OCI-LY3 (cell line): ENCODE data around the gene EPSTI1.
"Not testable (repeated sequence)": the region's sequence is repeated elsewhere in the genome, so short reads cannot be mapped to it uniquely, and the experiment has no call there.

Source experiments
- H2AFZ ChIP-seq: fragments of 200-600, 300-600 bp; shearing (Covaris generic); 2 replicates; pipeline ENCODE4 v1.6.0; 2014; ENCODE audit warnings: antibody characterized with exemption, low read depth, low read length
- H3K27ac ChIP-seq: fragments of 200-600, 300-600 bp; sonication (generic); 2 replicates; pipeline ENCODE4 v1.5.1; 2014; ENCODE audit warnings: mild to moderate bottlenecking, low read length, moderate library complexity, mixed read lengths
- H3K27me3 ChIP-seq: fragments of 200-600, 300-600 bp; sonication (generic); 2 replicates; pipeline ENCODE4 v1.6.1; 2014; ENCODE audit warnings: low read depth, low read length, mixed read lengths
- H3K36me3 ChIP-seq: fragments of 200-600, 300-600 bp; sonication (generic); replicated peaks from 2 replicates; pipeline ENCODE3; 2014; ENCODE audit warnings: low read depth, low read length, mixed read lengths
- H3K4me1 ChIP-seq: fragments of 300-600, 200-600 bp; sonication (generic); 2 replicates; pipeline ENCODE4 v1.6.1; 2014; ENCODE audit warnings: low read length, mixed read lengths
- H3K4me2 ChIP-seq: fragments of 200-600, 300-600 bp; sonication (generic); 2 replicates; pipeline ENCODE4 v1.6.1; 2014; ENCODE audit warnings: low read length, mixed read lengths
- H3K4me3 ChIP-seq: fragments of 300-600, 200-600 bp; sonication (generic); 2 replicates; pipeline ENCODE4 v1.5.1; 2014; ENCODE audit warnings: antibody characterized with exemption, mild to moderate bottlenecking, low read length, moderate library complexity
- H3K79me2 ChIP-seq: fragments of 300-600, 200-600 bp; shearing (Covaris generic); 2 replicates; pipeline ENCODE4 v1.6.1; 2014; ENCODE audit warnings: mild to moderate bottlenecking, low read length, mixed read lengths
- H3K9ac ChIP-seq: fragments of 300-600, 200-600 bp; shearing (Covaris generic); 2 replicates; pipeline ENCODE4 v1.6.0; 2014; ENCODE audit warnings: mild to moderate bottlenecking, low read length, moderate library complexity
- H3K9me3 ChIP-seq: fragments of 200-600, 300-600 bp; shearing (Covaris generic); 2 replicates; pipeline ENCODE4 v1.6.1; 2014; ENCODE audit warnings: low read length, mixed read lengths; ENCODE audit not compliant: insufficient read depth
- H4K20me1 ChIP-seq: fragments of 200-600, 300-600 bp; sonication (generic); 2 replicates; pipeline ENCODE4 v1.6.1; 2016; ENCODE audit warnings: low read length, mixed read lengths; ENCODE audit not compliant: insufficient read depth
- EZH2phosphoT487 ChIP-seq: fragments of 200-600 bp; shearing (Covaris generic); IDR thresholded peaks from 2 replicates; pipeline ENCODE4 v1.6.1; 2018; ENCODE audit warnings: antibody characterized with exemption, mixed run types, low read depth
- TF ChIP-seq, protein P1 (sequence below): fragments of 200-600, 300-600 bp; sonication (generic); IDR thresholded peaks from 2 replicates; pipeline ENCODE4 v1.5.1; 2014; ENCODE audit warnings: antibody characterized with exemption, low read length, low read depth

EPSTI1 gene, protein sequence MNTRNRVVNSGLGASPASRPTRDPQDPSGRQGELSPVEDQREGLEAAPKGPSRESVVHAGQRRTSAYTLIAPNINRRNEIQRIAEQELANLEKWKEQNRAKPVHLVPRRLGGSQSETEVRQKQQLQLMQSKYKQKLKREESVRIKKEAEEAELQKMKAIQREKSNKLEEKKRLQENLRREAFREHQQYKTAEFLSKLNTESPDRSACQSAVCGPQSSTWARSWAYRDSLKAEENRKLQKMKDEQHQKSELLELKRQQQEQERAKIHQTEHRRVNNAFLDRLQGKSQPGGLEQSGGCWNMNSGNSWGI

DNA sequence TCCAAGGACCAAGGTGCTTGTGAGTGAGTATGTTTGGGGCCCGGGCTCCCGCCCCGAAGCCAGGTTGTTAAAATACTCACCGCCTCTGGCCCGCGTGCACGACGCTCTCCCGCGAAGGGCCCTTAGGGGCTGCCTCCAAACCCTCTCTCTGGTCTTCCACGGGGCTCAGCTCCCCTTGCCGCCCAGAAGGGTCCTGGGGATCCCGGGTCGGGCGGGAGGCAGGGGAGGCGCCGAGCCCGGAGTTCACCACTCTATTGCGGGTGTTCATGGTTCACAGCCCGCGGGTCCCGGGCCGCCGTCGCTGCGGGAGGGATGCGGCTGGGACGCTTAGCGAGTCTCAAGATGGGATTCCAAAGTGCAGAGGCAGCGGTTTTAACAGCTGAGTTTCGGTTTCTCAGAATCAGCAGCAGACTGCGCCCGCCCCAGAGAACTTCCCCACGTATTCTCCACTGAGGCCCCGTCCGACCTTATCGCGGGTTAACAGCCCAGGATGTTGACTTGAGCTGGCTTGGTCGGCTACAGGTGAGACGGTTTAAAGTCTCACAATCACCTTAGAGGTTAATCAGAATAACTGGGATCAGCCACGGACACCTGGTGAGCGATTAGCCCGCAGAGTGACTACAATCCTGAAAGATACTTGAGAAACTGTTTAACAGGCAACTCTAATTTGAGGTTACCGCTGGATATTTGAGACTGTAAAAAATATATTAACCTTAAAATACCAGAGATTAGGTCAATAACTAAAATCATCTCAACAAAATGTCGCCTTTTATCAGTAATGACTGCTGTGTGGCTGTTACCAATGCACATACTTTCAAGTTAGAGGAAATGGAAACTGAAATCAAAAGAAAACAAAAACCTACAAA is at the start of gene EPSTI1:
Gene EPSTI1 (minus strand): TSS at position 344 of the 866 bp plus-strand sequence. CDS start 76 bp downstream, at position 268.
- no peaks in the 10 kb centered on the region for H3K36me3 ChIP-seq
- peak within 1 kb of the TSS; percentile 55 for H3K27ac ChIP-seq
- peak within 1 kb of the TSS; percentile 94 for H3K4me2 ChIP-seq
- H3K4me3 ChIP-seq: peak within 1 kb of the TSS; percentile 81
- H3K79me2 ChIP-seq: no peaks in the 10 kb centered on the region
- H3K27me3 ChIP-seq: 0 out of 2 replicates have a peak, but pooled peaks cover 4% of the 10 kb centered on the region
- no peaks in the 10 kb centered on the region for H4K20me1 ChIP-seq
- peak within 1 kb of the TSS; percentile 84 for H2AFZ ChIP-seq
- peaks cover 42% of the 10 kb centered on the region for H3K4me1 ChIP-seq
- no peak for TF ChIP-seq EZH2phosphoT487
- TF ChIP-seq, protein P1, sequence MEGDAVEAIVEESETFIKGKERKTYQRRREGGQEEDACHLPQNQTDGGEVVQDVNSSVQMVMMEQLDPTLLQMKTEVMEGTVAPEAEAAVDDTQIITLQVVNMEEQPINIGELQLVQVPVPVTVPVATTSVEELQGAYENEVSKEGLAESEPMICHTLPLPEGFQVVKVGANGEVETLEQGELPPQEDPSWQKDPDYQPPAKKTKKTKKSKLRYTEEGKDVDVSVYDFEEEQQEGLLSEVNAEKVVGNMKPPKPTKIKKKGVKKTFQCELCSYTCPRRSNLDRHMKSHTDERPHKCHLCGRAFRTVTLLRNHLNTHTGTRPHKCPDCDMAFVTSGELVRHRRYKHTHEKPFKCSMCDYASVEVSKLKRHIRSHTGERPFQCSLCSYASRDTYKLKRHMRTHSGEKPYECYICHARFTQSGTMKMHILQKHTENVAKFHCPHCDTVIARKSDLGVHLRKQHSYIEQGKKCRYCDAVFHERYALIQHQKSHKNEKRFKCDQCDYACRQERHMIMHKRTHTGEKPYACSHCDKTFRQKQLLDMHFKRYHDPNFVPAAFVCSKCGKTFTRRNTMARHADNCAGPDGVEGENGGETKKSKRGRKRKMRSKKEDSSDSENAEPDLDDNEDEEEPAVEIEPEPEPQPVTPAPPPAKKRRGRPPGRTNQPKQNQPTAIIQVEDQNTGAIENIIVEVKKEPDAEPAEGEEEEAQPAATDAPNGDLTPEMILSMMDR: no peak
- no peaks in the 10 kb centered on the region for H3K9me3 ChIP-seq
- peak within 1 kb of the TSS; percentile 80 for H3K9ac ChIP-seq

DNA sequence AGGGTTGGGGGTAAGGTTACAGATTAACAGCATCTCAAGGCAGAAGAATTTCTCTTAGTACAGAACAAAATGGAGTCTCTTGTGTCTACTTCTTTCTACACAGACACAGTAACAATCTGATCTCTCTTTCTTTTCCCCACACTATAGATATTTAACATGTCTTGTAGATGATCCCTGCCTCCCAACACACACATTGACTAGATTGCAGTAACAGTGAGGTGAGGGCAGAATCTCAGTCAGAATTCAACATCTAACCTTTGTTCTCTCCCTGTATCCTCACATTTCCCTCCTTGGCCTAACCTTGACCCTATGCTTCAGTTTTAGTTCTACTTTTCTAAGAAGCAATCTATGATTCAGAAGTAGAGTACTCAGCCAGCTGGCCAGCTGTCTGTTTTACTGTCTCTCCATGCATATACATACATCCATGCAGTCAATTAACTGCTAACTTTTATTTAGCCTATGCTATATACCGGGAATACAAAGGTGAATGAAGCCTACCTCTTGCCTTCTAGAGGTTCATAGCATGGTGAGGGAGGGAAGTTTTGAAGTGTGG is 49.4 kb upstream of the EPSTI1 start:
- Histone ChIP-seq H3K79me2 (peaks cover 80% of the 10 kb centered on the region), H3K27me3 (no peaks in the 10 kb centered on the region), H3K27ac (peak overlapping the region; percentile 80), H3K4me3 (peak overlapping the region; percentile 44), H3K4me1 (peaks cover 68% of the 10 kb centered on the region), H3K9me3 (no peaks in the 10 kb centered on the region), H3K9ac (peak overlapping the region; percentile 24), H3K36me3 (peaks cover 22% of the 10 kb centered on the region), H4K20me1 (peaks cover 9% of the 10 kb centered on the region), H2AFZ (no peak overlapping the region), H3K4me2 (peak overlapping the region; percentile 56)
- TF ChIP-seq, protein P1: no peak
- TF ChIP-seq EZH2phosphoT487: no peak

DNA sequence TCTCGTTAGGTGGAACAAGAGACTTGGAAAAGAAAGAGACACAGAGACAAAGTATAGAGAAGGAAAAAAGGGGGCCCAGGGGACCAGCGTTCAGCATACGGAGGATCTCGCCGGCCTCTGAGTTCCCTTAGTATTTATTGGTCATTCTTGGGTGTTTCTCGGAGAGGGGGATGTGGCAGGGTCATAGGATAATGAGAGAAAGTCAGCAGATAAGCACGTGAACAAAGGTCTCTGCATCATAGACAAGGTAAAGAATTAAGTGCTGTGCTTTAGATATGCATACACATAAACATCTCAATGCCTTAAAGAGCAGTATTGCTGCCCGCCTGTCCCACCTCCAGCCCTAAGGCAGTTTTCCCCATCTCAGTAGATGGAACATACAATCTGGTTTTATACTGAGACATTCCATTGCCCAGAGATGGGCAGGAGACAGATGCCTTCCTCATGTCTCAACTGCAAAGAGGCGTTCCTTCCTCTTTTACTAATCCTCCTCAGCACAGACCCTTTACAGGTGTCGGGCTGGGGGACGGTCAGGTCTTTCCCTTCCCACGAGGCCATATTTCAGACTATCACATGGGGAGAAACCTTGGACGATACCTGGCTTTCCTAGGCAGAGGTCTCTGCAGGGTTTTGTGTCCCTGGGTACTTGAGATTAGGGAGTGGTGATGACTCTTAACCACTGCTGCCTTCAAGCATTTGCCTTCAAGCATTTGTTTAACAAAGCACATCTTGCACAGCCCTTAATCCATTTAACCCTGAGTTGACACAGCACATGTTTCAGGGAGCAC is 48.7 kb upstream of the EPSTI1 start:
- Histone ChIP-seq H3K9ac (peak overlapping the region; percentile 9; the same call in 1 of the 2 replicates), H3K27ac (peak overlapping the region; percentile 80), H4K20me1 (peaks cover 14% of the 10 kb centered on the region), H3K79me2 (peaks cover 81% of the 10 kb centered on the region), H3K4me1 (peaks cover 62% of the 10 kb centered on the region), H3K4me3 (peak overlapping the region; percentile 12; the same call in 1 of the 2 replicates), H3K36me3 (peaks cover 26% of the 10 kb centered on the region), H3K4me2 (peak overlapping the region; percentile 56)
- H2AFZ ChIP-seq, H3K27me3 ChIP-seq, H3K9me3 ChIP-seq: not testable (repeated sequence)

DNA sequence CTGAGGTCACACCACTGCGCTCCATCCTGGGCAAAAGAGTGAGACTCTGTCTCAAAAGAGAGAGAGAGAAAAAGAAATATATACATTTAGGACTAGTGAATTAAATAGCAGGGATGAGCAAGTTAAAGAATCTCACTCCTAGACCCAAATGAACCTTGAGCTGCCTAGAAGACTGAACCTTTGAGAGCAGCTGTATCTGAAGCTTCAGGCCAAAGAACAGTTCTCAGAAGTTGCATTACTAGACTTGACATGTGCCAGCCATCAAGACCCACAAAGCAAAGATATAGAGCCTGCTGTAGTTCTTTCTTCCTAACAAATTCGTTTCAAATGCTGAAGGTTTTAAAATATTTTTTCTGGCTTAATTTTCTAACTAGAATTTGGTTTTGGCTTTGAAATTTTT is 47.9 kb upstream of the EPSTI1 start:
- H3K4me3 ChIP-seq: no peak overlapping the region; the same call in 1 of the 2 replicates
- H3K4me1 ChIP-seq: peaks cover 58% of the 10 kb centered on the region
- TF ChIP-seq, protein P1: no peak
- TF ChIP-seq EZH2phosphoT487: no peak
- peaks cover 26% of the 10 kb centered on the region for H3K36me3 ChIP-seq
- peak overlapping the region; percentile 80; the same call in 1 of the 2 replicates for H3K27ac ChIP-seq
- H4K20me1 ChIP-seq: peaks cover 18% of the 10 kb centered on the region
- H3K79me2 ChIP-seq: peaks cover 86% of the 10 kb centered on the region
- no peak overlapping the region for H2AFZ ChIP-seq
- H3K4me2 ChIP-seq: peak overlapping the region; percentile 56
- peak overlapping the region; percentile 9; the same call in 1 of the 2 replicates for H3K9ac ChIP-seq
- H3K27me3 ChIP-seq: no peaks in the 10 kb centered on the region
- no peaks in the 10 kb centered on the region for H3K9me3 ChIP-seq
